LNCaP clone FGC (cell line): ENCODE data around the gene BCL11B.

ENCODE experiments used
- DNase-seq: peaks from one replicate; pipeline ENCODE4 v3.0.0-alpha.2; 2011; ENCODE audit warnings: low read depth
- H3K4me3 ChIP-seq: 2 replicates; pipeline ENCODE4 v1.5.1; 2011; ENCODE audit warnings: mild to moderate bottlenecking, low read depth, low read length, control low read depth
- TF ChIP-seq, protein P1 (sequence below): IDR thresholded peaks from 2 replicates; pipeline ENCODE4 v1.5.1; 2012; ENCODE audit warnings: mild to moderate bottlenecking; ENCODE audit not compliant: control insufficient read depth, insufficient read depth; ENCODE audit errors: extremely low read depth

Gene BCL11B

DNA sequence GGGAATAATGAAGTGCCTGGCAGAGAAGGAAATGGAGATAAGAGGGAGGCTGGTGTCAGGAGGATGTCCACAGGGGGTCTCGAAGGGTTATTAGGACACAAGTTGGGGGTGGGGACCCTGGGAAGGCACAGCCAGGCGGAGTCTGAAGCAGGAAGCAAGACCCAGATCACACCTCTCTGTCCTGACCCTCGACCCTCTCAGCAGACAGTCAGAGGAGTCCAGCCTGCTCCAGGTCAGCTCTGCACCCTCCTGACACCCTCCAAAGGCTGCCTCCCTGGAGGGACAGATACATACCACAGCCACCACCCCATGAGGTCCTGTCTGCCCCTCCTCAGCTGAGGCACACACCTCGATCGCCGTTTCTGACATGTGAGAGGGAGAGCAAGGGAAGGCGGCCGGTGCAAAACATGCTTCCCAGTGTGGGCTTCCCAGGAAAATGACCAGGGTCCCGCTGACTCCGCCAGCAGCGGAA, 9.0 kb downstream of the BCL11B start:
- H3K4me3 ChIP-seq, result no peak overlapping the region
- no peak for DNase-seq
- TF ChIP-seq, protein P1, sequence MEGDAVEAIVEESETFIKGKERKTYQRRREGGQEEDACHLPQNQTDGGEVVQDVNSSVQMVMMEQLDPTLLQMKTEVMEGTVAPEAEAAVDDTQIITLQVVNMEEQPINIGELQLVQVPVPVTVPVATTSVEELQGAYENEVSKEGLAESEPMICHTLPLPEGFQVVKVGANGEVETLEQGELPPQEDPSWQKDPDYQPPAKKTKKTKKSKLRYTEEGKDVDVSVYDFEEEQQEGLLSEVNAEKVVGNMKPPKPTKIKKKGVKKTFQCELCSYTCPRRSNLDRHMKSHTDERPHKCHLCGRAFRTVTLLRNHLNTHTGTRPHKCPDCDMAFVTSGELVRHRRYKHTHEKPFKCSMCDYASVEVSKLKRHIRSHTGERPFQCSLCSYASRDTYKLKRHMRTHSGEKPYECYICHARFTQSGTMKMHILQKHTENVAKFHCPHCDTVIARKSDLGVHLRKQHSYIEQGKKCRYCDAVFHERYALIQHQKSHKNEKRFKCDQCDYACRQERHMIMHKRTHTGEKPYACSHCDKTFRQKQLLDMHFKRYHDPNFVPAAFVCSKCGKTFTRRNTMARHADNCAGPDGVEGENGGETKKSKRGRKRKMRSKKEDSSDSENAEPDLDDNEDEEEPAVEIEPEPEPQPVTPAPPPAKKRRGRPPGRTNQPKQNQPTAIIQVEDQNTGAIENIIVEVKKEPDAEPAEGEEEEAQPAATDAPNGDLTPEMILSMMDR, result no peak

DNA sequence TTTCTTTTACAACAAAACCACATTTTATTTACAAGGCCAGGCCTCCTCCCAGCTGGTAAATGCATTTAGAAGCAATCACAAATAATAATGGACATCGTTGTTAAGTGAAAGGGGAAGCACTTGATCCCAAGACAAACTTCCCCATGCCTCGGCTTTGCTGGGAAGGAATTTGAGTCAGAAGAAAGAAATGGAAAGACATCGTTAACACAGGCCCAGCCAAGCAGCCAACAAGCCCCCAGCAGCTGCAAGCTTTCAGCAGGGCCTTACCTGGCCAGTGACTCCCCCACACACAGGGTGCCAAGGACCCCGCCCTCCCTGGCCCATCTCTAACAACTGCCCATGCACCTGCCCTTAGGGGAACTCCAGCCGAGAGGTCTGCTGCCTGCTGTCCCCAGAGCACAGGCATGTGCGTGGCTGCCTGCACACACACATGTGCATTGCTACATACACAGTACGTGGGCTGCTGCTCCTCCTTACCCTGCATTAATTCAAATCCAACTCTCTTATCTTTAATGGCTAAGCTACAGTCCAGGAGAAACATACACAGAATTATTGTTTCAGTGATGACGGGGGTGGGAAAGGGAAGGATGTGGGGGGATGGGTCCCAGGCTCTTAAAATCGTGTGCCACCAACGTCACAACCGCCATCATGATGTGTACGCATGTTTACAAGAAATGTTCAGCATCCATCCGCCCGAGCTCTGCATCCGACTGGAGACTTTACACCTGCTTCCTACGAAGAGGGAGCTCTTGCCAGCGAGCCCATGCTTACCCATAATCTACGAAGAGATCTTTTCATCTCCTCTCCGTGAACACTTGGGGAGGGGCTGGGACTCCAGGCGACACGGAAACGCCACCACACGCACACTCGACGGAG, 9.8 kb downstream of the BCL11B start:
- no peak overlapping the region for H3K4me3 ChIP-seq
- no peak for DNase-seq
- TF ChIP-seq, protein P1, result no peak

DNA sequence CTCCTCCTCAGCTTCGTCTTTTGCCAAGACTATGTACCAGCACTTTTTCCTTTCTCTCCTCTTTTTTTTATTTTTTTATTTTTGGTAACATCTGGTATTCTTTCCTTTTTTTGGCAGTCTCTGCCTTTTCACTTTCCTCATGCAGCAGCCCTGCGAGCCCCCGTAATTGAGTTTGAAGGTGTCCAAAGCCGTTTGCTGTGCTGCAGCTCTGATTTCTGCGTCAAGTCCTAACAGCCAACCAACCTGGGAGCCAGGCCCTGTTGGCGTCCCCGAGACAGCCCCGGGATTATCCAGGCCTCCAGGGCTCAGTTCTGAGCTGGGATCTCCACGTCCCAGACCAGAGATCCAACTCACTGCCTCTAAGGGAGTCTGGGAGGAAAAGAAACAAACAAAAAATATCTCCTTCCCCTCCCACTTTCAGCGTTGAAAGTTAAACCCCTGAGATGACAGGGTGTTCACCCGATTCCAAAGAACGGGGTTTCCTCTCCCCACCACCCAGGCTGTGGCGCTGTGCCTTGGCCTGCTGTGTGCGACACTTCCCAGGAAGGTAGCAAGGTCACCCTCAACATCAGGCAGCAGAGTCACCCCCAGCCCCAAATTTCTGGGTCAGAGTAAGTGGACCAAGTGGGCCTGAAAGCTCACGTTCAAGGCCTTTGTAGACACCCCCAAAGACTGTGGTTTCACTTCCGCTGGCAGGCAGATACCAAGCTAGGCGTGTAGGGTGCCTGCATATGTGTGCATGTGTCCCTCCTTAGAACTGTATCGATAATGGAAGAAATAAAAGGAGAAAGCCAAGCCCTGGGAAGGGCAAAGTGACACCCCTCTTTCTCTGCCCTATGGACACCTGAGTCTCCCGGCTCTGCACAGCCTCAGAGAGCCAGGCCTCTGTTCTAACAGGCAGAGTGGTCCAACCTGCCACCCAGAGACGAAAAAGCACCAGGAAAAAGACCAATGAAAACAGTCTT, 11.1 kb downstream of the BCL11B start:
- no peak for DNase-seq
- no peak overlapping the region for H3K4me3 ChIP-seq
- TF ChIP-seq, protein P1, result no peak

DNA sequence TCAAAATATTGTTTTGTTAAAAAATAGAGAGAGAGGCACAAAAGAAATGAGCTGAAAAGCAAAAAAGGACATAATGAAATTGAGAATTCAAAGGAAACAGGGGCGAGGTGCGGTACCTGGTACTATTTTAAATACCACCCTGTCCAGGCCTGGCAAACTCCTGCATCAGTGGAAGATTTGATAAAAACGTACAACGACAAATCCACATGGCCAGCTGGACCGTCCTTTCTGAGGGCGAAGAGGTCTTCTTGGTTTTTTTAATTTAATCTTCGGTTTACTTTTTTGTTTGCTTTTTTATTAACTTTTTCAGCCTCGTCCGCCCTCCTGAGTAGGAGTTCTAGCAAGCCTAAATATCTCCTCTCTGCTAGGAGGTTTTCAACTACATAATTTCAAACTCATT, 11.9 kb downstream of the BCL11B start:
- DNase-seq, result no peak
- TF ChIP-seq, protein P1, result no peak
- no peak overlapping the region for H3K4me3 ChIP-seq

DNA sequence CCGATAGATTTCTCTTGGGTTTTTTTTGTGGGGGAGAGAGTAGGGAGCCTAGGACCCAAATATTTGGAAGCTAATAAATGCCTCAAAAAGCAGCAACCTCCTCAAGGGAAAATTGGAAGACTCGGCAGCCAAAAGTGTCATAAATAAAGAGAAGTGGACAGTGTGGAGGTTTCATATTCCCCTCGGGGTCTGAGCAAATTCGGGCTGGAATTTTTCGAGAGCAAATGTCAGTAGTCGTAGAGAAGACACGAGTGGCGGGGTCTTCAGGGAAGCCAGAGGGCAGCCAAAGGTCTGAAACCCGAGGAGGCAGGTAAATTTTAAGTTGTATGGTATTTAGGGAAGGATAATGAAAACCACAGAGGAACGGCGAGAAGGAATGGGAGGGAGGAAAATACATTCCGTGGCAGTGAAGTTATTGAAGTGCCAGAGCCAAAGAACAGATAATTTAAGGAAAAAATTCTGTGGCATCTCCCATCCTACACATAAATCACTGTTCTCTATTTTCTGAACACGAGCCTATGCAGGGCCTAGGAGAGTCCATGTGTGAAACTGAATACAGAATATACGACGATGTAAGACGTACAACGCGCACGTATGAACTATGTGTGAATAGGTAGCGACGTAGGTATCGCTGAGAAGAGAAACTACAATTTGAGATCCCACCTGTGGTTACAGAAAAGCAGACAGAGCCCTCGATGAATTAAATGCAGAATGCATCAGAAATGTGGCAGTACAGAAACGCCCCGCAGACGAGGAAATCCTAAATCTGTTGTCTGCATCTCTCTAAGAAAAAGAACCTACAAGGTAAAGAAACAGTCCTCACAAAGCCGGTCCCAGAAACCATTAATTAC, 12.9 kb downstream of the BCL11B start:
- no peak for DNase-seq
- TF ChIP-seq, protein P1, result no peak
- no peak overlapping the region for H3K4me3 ChIP-seq

DNA sequence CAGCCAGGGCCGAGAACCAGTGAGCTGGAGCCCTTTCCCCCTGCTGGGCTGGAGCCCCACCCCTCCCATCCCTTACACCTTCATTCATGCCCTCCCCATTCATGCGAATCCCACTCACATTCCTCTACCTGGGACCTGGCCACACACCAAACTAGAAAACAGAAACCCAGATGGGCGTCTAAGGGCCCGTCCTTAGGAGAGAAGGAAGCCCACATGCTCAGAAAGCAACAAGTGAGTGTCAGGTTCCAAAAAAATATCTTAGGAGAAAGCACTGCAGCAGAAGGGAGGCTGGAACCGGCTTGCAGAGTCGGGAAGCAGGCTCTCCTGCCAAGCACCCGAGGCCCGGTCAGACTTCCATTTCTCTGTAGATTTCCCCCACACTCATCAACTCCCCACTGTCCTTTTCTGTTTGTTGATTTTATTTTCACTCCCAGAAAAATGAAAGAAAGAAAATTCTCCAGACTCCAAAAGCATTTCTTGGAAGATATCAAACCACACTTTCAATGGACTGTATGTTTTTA, 13.6 kb downstream of the BCL11B start:
- DNase-seq, result no peak
- no peak overlapping the region for H3K4me3 ChIP-seq
- TF ChIP-seq, protein P1, result no peak
